ENCODE measurements around the gene DEFB125.
"Not testable (repeated sequence)": the region's sequence is repeated elsewhere in the genome, so short reads cannot be mapped to it uniquely, and the experiment has no call there.

The DEFB125 gene, protein sequence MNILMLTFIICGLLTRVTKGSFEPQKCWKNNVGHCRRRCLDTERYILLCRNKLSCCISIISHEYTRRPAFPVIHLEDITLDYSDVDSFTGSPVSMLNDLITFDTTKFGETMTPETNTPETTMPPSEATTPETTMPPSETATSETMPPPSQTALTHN

DNA sequence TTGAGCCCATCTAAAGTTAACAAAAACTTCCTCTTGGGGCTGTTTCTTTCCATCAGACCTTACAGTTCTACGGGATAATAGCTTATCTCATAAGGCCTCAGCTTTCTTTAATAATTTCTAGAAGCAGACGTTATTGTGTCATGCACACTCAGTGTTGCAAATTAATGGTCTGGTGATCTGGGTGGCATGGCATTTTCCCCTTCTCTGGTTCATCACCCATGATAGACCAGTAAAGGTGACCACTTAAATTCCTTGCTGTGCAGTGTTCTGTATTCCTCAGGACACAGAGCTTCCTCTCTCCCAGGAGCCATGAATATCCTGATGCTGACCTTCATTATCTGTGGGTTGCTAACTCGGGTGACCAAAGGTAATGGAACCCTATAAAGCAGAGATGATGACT is at the start of gene DEFB125:
Gene DEFB125, plus strand, starts transcription at position 272 of the 400 bp plus-strand sequence. Its CDS starts 38 bp downstream, at position 310.
- DNase-seq, result no peak

DNA sequence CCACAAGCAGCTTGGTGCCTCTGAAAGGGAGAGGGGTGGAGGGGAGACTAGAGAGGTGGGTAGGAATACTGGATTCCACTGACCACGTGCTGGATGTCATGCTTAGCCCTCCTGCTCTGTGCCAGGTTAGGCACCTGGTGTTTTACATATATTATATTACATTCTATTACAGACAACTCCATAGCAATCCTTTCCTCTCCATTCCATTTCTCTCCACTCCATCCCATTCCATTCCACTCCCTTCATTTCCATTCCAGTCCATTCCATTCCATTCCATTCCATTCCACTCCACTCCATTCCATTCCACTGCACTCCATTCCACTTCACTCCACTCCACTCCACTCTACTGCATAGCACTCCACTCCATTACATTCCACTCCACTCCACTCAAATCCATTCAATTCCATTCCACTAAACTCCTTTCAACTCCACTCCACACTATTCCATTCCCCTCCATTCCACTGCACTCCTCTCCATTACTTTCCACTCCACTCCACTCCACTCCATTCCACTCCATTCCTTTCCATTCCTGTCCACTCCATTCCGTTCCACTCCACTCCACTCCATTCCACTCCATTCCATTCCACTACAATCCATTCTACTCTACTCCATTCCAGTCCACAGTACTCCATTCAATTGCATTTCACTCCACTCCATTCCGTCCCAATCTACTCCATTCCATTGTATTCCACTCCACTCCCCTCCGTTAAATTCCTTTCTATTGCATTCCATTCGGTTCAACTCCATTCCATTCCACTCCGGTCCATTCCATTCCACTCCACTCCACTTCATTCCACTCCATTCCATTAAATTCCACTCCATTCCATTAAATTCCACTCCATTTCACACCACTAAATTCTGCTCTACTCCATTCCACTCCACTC is 27.2 kb upstream of the DEFB125 start:
- no peak for DNase-seq

DNA sequence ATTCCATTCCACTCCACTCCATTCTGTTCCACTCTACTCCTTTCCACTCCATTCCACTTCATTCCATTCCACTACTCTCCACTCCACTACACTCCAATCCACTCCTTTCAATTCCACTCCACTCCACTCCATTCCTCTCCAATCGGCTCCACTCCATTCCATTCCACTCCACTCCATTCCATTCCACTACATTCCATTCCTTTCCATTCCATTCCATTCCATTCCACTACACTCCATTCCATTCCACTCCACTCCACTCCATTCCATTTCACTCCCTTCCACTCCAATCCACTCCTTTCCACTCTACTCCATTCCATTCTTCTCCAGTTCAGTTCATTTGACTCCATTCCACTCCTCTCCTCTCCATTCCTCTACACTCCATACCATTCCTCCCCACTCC is 26.2 kb upstream of the DEFB125 start:
- no peak for DNase-seq

DNA sequence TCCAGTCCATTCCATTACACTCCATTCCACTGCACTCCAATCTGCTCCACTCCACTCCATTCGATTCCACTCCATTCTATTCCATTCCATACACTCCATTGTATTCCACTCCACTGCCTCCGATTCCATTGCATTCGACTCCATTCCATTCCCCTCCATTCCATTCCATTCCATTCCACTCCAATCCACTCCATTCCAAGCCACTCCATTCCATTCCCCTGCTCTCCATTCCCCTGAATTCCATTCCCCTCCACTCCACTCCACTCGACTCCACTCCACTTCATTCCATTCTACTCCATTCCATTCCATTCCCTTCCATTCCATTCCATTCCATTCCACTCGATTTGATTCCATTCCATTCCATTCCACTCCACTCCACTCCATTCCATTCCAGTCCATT is 25.7 kb upstream of the DEFB125 start:
- DNase-seq, result no peak

DNA sequence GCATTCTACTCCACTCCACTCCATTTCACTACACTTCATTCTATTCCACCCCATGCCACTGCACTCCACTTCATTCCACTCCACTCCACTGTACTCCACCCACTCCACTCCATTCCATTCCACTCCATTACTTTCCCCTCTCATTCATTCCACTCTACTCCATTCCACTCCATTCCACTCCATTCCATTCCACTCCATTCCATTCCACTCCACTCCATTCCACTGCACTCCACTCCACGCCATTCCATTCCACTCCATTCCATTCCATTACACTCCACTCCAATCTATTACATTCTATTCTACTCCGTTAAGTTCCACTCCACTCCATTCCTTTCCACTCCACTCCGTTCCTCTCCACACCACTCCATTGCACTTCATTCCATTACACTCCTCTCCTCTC is 25.0 kb upstream of the DEFB125 start:
- no peak for DNase-seq

DNA sequence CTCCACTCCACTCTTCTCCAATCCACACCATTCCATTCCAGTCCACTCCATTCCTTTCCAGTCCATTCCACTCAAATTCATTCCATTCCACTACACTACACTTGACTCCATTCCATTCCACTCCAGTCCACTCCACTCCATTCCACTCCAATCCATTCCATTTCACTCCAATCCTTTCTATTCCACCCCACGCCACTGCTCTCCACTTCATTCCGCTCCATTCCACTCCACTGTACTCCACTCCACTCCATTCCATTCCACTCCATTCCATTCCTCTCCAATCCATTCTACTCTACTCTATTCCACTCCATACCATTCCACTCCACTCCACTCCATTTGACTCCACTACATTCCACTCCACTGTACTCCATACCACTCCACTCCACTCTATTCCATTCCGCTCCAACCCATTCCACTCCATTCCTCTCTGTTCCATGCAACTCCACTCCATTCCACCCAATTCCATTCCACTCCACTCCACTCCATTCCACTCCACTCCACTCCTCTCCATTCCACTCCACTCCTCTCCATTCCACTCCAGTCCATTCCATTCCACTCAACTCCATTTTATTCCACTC is 23.4 kb upstream of the DEFB125 start:
- DNase-seq, result no peak

DNA sequence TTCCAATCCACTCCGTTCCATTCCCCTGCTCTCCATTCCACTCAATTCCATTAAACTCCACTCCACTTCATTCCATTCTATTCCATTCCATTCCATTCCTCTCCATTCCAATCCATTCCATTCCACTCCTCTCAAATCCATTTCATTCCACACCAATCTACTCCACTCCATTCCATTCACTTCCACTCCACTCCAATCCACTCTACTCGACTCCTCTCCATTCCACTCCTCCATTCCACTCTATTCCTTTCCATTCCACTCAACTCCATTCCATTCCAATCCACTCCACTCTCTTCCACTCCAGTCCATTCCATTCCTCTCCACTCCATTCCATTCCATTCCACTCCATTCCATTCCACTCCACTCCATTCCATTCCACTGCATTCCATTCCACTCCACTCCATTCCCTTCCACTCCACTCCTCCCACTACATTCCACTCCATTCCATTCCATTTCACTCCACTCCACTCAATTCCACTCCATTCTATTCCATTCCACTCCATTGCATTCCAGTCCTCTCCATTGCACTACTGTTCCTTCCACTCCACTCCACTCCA is 22.6 kb upstream of the DEFB125 start:
- no peak for DNase-seq

DNA sequence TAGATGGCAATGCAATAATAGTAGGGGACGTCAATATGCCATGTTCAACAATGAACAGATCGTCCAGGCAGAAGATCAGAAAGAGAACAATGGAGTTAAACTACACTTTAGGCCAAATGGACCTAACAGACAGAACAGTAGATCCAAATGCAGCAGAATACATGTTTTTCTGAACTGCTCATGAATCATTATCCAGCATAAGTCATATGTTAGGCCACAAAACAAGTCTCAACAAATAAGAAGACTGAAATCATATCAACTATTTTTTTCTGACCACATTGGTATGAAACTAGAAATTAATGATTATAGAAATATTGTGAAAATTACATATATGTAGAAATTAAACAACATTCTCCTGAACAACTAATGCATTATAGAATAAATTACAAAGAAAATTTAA is 10.2 kb upstream of the DEFB125 start:
- no peak for DNase-seq

DNA sequence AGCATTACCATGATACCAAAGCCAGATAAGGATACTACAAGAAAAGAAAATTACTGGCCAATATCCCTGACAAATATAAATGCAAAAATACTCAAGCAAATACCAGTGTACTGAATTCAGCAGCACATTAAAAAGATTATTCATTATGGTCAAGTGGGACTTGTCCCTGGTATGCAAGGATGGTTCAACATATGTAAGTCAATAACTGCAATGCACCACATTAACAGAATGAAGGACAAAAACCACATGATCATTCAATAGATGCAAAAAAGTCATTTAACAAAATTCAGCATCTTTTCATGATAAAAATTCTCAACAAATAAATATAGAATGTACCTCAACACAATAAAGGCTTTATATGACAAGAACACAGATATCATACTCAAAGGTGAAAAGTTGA is 9.1 kb upstream of the DEFB125 start:
- DNase-seq, result no peak

DNA sequence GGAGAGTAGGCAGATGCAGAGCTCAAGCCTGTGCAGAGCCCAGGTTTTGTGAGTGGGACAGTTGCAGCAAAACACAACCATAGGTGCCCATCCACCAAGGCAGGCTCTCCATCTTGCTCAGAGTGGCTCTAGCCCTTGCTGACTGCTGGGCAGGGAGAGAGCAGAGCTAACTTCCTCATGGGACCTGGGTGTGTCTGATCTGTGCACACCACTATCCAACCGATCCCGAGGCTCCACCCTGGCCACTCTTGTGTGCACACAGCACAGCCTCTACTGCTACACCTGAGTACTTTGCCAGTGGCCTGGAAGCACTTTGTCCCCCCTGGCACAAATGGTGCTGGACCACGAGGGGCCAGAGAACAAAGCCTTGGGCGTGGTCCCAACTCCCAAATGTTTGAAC is 7.9 kb upstream of the DEFB125 start:
- no peak for DNase-seq

DNA sequence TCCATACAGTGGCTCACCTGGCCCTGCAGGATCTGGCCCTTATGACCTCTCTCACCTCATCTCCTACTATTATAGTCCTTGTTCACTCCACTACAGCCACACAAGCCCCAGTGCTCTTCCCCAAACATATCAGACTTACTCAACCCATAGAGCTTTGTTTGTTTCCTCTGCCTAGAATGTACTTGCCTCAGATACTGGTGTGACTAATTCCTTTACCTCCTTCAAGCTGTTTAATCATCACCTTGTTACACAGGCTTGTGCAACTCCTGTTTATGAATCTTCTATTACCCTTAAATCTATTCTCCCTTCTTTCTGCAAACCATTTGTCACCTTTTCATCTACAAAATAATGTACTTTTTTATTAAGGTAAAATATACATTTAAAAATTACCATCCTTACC is 3.2 kb downstream of the DEFB125 start:
- DNase-seq, result no peak

DNA sequence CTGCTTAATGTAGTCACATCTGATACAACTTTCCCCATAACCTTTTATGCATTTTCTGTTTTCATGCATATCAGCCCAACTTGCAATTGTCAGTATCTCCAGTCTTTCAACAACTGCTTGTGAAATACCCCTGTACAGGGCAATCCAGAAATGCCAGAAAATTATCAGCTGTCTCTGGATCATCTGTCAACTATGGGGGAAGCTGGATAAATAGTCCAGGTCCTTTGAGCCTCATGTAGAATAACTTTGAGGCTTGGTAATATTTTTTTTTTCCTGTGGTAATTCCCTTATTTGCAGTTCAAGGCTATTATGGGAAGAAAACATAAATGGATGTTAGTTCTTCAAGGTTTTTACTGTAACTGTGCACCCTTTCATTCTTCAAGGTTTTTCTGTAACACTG is 6.2 kb downstream of the DEFB125 start:
- no peak for DNase-seq

DNA sequence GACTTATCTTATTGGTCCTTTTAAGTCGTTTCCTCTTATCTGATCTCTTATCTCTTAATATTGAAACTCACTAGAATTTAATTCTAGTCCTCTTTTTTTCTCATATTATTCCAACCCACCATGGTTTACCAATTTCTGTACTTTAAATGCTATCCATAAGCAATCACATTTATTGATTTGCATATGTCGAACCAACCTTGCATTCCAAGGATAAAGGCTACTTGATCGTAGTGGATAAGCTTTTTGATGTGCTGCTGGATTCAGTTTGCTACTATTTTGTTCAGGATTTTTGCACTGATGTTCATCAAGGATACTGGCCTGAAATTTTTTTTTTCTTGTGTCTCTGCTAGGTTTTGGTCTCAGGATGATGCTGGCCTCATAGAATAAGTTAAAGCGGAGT is 7.7 kb downstream of the DEFB125 start:
- DNase-seq, result no peak

DNA sequence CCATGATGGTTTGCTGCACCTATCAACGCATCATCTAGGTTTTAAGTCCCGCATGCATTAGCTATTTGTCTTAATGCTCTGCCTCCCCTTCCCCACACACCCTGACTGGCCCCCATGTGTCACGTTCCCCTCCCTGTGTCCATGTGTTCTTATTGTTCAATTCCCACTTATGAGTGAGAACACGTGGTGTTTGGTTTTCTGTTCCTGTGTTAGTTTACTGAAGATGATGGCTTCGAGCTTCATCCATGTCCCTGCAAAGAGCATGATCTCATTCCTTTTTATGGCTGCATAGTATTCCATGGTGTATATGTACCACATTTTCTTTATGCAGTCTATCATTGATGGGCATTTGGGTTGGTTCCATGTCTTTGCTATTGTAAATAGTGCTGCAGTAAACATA is 10.2 kb downstream of the DEFB125 start:
- not testable (repeated sequence) for DNase-seq

DNA sequence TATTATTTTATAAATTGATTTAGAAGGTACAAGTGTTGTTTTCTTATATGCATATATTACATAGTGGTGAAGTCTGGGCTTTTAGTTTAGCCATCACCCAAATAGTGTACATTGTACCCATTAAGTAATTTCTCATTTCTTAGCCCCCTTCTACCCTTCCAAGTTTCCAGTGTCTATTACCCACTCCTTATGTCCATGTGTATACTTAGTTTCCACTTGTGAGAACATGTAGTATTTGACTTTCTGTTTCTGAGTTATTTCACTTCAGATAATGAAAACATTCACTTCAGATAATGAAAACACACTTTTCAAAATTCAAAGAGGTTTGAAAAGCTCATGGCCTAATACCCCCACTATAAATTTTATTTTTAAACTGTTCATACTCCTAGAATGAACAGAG is 14.5 kb downstream of the DEFB125 start:
- DNase-seq, result no peak

DNA sequence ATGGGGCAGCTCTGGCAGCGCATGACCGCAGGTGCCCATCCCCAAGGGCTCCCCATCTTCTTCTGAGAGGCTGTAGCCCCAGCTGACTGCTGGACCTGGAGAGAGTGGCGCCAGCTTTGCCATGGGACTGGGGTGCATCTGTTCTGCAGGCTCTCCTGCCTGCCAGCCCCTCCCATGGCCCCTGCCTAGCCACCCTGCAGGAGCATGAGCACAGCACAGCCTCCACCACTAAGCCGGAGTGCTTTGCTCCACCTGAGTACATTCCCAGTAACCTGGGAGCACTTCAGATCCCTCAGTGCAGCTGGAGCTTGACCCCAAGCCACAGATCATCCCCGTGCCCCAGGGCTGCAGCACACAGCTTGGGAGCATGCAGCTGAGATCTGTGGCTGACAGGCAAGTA is 16.0 kb downstream of the DEFB125 start:
- DNase-seq, result no peak

DNA sequence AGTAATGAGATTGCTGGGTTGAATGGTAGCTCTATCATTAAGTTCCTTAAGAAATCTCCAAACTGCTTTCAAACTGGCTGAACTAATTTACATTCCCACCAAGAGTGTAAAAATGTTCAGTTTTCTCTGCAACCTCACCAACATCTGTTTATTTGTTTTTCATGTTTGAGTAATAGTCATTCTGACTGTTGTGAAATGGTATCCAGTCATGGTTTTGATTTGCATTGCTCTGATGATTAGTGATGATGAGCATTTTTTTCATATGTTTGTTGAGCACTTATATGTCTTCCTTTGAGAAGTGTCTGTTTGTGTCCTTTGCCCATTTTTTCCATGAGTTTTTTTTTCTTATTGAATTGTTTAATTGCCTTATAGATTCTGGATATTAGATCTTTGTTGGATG is 24.9 kb downstream of the DEFB125 start:
- no peak for DNase-seq

DNA sequence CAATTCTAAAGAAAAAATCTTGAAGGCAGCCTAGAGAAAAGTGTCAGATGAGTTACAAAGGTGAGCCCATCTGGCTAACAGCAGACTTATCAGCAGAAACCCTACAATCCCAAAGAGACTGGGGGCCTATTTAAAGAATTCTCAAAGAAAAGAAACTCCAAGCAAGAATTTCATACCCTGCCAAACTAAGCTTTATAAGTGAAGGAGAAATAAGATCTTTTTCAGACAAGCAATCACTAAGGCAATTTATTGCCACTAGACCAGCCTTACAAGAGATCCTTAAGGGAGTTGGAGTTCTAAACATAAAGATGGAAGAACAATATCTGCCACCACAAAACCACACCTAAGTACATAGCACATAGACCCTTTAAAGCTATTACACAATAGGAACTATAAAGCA is 30.0 kb downstream of the DEFB125 start:
- DNase-seq, result no peak

DNA sequence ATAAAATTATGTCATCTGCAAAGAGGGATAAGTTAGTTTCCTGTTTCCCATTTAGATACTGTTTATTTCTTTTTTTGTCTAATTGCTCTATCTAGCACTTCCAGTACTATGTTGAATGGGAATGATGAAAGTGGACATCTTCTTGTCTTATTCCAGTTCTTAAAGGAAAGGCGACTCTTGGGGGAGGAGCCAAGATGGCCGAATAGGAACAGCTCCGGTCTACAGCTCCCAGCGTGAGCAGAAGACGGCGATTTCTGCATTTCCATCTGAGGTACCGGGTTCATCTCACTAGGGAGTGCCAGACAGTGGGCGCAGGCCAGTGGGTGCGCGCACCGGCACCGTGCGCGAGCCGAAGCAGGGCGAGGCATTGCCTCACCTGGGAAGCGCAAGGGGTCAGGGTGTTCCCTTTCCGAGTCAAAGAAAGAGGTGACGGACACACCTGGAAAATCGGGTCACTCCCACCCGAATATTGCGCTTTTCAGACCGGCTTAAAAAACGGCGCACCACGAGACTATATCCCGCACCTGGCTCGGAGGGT is 42.4 kb downstream of the DEFB125 start:
- not testable (repeated sequence) for DNase-seq

DNA sequence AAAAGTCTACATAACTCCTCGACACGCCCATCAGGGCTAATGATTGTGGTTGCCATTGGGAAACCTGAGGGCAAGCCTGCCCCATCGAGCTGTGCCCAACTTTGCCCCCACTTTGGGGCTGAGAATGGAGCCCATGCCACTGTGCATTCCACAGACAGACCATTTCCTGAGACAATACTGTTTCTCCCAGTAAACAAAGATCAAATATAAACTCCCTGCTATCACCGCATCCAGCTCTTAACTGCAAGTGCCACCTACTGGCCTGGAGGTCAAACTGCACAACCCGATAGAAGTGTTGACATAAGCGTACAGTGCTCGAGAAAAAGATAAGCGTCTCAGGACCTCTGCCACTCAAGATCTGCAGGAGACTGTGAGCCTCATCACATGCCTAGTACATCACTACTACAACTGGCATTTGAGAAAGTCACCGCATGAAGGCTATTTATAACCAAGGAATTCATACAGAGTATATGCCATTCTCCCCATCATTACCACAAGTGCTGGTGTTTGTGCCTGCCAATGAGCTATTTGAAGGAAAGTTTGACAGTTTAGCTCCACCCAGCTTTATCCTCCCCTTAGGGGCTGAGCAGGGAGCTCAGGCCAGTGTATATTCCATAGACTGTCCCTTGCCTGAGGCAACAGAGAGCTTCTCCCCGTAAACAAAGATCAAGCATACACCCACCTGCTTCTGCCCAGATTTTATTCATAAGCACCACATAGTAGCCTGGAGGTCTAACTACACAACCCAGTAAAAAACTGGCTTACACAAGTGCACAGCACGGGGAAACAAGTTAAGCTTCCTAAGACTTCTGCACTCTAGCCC is 50.4 kb downstream of the DEFB125 start:
- DNase-seq, result no peak

DNA sequence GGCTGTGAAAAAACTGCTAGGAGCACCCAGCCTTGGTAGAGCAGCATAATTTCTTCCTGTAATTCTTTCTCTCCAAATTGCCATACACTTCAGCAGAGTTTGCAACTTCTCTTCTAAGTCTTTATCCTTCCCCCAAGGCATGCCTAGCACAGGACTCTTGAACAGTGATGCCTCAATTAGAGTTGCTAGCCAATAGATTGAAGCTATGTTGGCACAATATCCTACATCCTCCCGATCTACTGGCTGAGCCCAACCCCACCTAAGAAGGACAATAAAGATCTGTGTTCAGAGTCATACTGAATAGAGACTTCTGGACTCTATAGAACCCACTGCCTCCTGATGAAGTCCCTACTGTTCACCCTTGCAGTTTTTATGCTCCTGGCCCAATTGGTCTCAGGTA is 54.8 kb downstream of the DEFB125 start, which contains the start of gene DEFB126:
Gene DEFB126, plus strand, starts transcription at position 301 of the 400 bp plus-strand sequence. Its CDS starts 39 bp downstream, at position 340.
- no peak for DNase-seq

DNA sequence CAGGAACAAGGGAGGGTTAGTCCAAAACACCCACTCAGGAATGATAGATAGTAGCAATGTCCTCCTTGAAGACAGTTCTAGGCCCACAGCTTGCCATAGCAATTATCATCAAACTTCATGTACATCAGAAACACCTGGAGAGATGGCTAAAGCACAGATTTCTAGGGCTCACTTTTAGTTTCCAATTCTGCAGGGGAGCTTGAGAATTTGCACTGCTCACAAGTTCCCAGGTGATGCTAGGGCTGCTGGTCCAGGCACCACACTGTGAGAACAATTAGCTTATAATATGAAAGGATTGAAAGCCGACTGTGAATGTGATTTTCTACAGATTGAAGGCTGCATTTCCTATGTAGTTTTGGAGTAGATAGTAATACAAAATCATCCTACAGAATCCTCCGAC is 58.4 kb downstream of the DEFB125 start:
- DNase-seq, result no peak

All from GOT3 (cell line).